Esophagus squamous epithelium (tissue), 5 donors: Measurements from ENCODE around the gene SNX17. TPM values are rescaled to one million over a fixed set of nuclear protein-coding genes. Genes with fewer than 3 reads are reported as not detected.

Experiments used
- DNase-seq: peaks from one replicate; lab custom pipeline; 2025; lab: John Stamatoyannopoulos, UW
- H3K27ac ChIP-seq, 4 donors: fragments of 200-600 bp; sonication (generic); one replicate each; pipeline ENCODE4 v1.5.1; 2016 to 2019; ENCODE audit warnings: mild to moderate bottlenecking in 1 of 4
- H3K27me3 ChIP-seq, 4 donors: fragments of 200-600 bp; sonication (generic); 1 replicate in 3 of 4; 2 replicates in 1 of 4; pipeline versions ENCODE4 v1.5.1 to v1.6.0; 2017 to 2021; ENCODE audit warnings: antibody characterized with exemption in 1 of 4
- H3K36me3 ChIP-seq, 3 donors: fragments of 200-600 bp; sonication (generic); one replicate each; pipeline ENCODE4 v1.5.1; 2016 to 2019
- H3K4me1 ChIP-seq, 3 donors: fragments of 200-600 bp; sonication (generic); one replicate each; pipeline ENCODE4 v1.5.1; 2017 to 2019
- H3K4me3 ChIP-seq, 4 donors: fragments of 200-600 bp; sonication (generic); 1 replicate in 3 of 4; 2 replicates in 1 of 4; pipeline ENCODE4 v1.5.1; 2016 to 2019; ENCODE audit warnings: mild to moderate bottlenecking in 2 of 4, moderate library complexity in 1 of 4
- H3K9me3 ChIP-seq, 3 donors: fragments of 200-600 bp; sonication (generic); one replicate each; pipeline ENCODE4 v1.5.1; 2016 to 2019
- POLR2A ChIP-seq, 4 donors: fragments of 450-650 bp; IDR thresholded peaks; one replicate each; pipeline ENCODE4 v1.6.1; 2017; ENCODE audit warnings: antibody characterized with exemption in 4 of 4, mild to moderate bottlenecking in 4 of 4, moderate library complexity in 3 of 4
- WGBS, 2 donors: methylation state at CpG; one replicate each; pipeline ENCODE4 v1.1.5; 2018; 5-methylcytosine and 5-hydroxymethylcytosine counted together
- intact Hi-C: fragments of 100-400 bp; cut with DNase I; formaldehyde crosslinking; loops from one replicate; pipeline ENCODE4 v1.15.0; 2022
- total RNA-seq, 4 donors: library from RNA; depleted of rRNA; stranded (reverse); fragments of >200 nt; gene quantifications; one replicate each; pipeline ENCODE4 v1.1.0, GENCODE V29; 2016
- TF ChIP-seq, protein P1 (sequence below), 6 experiments: fragments of 450-650 bp in 4 of 6; fragments of 200-600 bp in 2 of 6; sonication (generic) in 2 of 6; IDR thresholded peaks; one replicate each; pipeline ENCODE4 v1.5.1; 2016 to 2019; ENCODE audit warnings: antibody characterized with exemption in 6 of 6, mild to moderate bottlenecking in 4 of 6, moderate library complexity in 4 of 6
- donor health status: DM: yes; HTN: yes; CAD: no.

Gene SNX17
- total RNA-seq, 4 donors from 2014 or later: 53.5 to 106 (median 75.8) TPM

- Histone ChIP-seq H3K36me3 (peaks cover 19 to 63% (median 34%) of the 10 kb centered on the region in 3 donors), H3K9me3 (no peaks in the 10 kb centered on the region), H3K4me1 (peaks cover 19 to 57% (median 23%) of the 10 kb centered on the region in 3 donors), H3K4me3 (peak overlapping the region; percentile 83 to 96 (median 94)), H3K27me3 (no peaks in the 10 kb centered on the region), H3K27ac (peak overlapping the region; percentile 89 to 98 (median 94))
- WGBS, 2 donors: 0 to 1% methylated on average over 5 to 14 of the region's 18 CpGs
- DNase-seq: no peak
- TF ChIP-seq POLR2A (IDR thresholded peaks at IDR 0.05): no peak
- TF ChIP-seq, protein P1, sequence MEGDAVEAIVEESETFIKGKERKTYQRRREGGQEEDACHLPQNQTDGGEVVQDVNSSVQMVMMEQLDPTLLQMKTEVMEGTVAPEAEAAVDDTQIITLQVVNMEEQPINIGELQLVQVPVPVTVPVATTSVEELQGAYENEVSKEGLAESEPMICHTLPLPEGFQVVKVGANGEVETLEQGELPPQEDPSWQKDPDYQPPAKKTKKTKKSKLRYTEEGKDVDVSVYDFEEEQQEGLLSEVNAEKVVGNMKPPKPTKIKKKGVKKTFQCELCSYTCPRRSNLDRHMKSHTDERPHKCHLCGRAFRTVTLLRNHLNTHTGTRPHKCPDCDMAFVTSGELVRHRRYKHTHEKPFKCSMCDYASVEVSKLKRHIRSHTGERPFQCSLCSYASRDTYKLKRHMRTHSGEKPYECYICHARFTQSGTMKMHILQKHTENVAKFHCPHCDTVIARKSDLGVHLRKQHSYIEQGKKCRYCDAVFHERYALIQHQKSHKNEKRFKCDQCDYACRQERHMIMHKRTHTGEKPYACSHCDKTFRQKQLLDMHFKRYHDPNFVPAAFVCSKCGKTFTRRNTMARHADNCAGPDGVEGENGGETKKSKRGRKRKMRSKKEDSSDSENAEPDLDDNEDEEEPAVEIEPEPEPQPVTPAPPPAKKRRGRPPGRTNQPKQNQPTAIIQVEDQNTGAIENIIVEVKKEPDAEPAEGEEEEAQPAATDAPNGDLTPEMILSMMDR (IDR thresholded peaks at IDR 0.05): no peak
- intact Hi-C loops: no loop called here
Measured at GRCh38 chr2:27369471-27370025, 868 bp upstream of the SNX17 start.

DNA sequence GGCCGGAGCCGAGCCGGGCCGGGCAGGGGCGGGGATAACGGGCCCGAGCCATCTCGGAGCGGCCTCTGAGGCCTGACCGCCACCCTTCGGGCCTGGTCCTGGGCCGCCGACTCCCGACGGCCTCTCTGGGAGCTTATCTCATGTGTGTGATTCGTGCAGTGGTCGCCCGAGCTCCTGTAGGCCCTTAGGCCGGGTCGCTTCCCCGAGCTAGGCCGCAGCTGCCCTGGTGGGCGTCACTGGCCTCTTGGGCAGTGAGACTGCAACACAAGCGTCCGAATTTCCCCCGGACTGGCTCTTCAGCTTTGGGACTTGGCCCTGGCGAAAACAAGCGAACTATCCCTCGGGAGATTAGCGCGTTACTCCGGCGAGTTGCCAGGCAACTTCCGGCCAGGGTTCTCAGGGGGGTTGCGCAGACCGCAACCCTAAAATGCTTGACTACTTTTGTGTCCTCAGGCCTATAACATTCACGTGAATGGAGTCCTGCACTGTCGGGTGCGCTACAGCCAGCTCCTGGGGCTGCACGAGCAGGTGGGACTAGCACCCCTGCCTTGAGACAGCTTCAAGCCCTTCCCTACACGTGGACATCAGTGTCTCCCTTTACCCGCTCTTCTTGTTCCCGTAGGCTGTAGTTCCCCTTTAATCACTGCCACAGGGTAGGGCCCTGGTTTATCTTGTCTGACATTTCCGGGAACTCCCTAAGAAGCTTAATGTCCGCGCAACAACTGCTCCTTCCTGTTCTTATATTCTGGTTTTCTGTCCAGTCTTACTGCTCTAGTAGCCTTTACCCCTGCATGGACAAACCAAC lies 602 bp downstream of the SNX17 start:
- DNase-seq: no peak
- intact Hi-C loops: no loop called here
- peaks cover 23 to 63% (median 38%) of the 10 kb centered on the region in 3 donors for H3K36me3 ChIP-seq
- H3K9me3 ChIP-seq: no peaks in the 10 kb centered on the region
- H3K4me3 ChIP-seq: peak overlapping the region; percentile 83 to 96 (median 94)
- H3K4me1 ChIP-seq: peaks cover 19 to 58% (median 23%) of the 10 kb centered on the region in 3 donors
- H3K27ac ChIP-seq: peak overlapping the region; percentile 91 to 98 (median 95)
- H3K27me3 ChIP-seq: no peaks in the 10 kb centered on the region
- TF ChIP-seq POLR2A (IDR thresholded peaks at IDR 0.05): peak in 1 of 4 donors; percentile 23
- TF ChIP-seq, protein P1 (IDR thresholded peaks at IDR 0.05): no peak
- 0 to 3% methylated on average over 10 to 13 of the region's 46 CpGs for WGBS, 2 donors

DNA sequence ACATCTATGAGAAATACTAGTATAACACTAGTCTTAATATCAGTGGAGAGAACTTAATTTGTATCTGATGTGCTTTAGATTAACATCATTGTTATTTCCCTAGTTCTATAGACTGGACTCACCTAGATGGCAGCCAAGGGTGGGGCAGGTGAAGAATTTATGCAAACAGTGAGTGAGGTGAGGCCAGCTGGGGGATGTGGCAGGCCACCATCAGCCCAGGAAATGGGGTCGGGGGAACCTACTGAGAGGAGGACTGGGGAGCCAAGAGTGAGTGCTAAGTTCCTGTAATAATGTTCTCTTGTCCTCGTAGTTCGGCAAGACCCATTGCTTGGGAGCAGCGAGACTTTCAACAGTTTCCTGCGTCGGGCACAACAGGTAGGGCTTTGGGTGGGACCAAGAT lies 2.5 kb downstream of the SNX17 start:
- no peak for TF ChIP-seq POLR2A (IDR thresholded peaks at IDR 0.05)
- TF ChIP-seq, protein P1 (IDR thresholded peaks at IDR 0.05): no peak
- Histone ChIP-seq H3K36me3 (peaks cover 26 to 63% (median 35%) of the 10 kb centered on the region in 3 donors), H3K27ac (peak overlapping the region in 1 of 4 donors; percentile 96), H3K4me3 (no peak overlapping the region), H3K4me1 (peaks cover 19 to 65% (median 23%) of the 10 kb centered on the region in 3 donors), H3K9me3 (no peaks in the 10 kb centered on the region), H3K27me3 (no peaks in the 10 kb centered on the region)
- no peak for DNase-seq
- intact Hi-C loops: no loop called here
- 72 to 90% methylated on average over 6 of the region's 6 CpGs for WGBS, 2 donors

DNA sequence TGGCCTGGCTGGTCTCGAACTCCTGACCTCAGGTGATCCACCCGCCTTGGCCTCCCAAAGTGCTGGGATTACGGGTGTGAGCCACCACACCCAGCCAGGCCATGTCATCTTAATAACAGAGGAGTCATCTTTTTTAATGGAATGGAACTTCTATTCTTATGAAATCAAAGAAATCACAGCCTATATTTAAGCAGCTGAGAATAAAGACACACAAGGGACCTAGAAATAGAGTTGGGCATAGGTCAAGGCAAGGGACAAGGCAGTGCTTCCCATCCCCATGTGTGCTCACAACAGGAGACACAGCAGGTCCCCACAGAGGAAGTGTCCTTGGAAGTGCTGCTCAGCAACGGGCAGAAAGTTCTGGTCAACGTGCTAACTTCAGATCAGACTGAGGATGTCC lies 3.2 kb downstream of the SNX17 start:
- no peak overlapping the region for H3K4me3 ChIP-seq
- intact Hi-C loops: no loop called here
- no peak for DNase-seq
- H3K27me3 ChIP-seq: no peaks in the 10 kb centered on the region
- no peaks in the 10 kb centered on the region for H3K9me3 ChIP-seq
- TF ChIP-seq, protein P1 (IDR thresholded peaks at IDR 0.05): no peak
- no peak for TF ChIP-seq POLR2A (IDR thresholded peaks at IDR 0.05)
- H3K36me3 ChIP-seq: peaks cover 32 to 63% (median 34%) of the 10 kb centered on the region in 3 donors
- 69 to 80% methylated on average over 5 of the region's 5 CpGs for WGBS, 2 donors
- peaks cover 19 to 65% (median 21%) of the 10 kb centered on the region in 3 donors for H3K4me1 ChIP-seq
- no peak overlapping the region for H3K27ac ChIP-seq
